Mesendoderm (in vitro differentiated cells): ENCODE results near the gene YKT6.

Experiments used
- DNase-seq: peaks from one replicate; pipeline ENCODE4 v3.0.0; 2013
- H2AK5ac ChIP-seq: 2 replicates; pipeline ENCODE4 v1.6.1; 2013; ENCODE audit warnings: low read length, inconsistent platforms
- H2BK120ac ChIP-seq: 2 replicates; pipeline ENCODE4 v1.6.1; 2013; ENCODE audit warnings: low read depth, mild to moderate bottlenecking, low read length, moderate library complexity, mixed read lengths
- H2BK15ac ChIP-seq: replicated peaks from 2 replicates; pipeline ENCODE4 v1.6.1; 2013; ENCODE audit warnings: low read depth, mild to moderate bottlenecking, moderate library complexity
- H2BK5ac ChIP-seq: 2 replicates; pipeline ENCODE4 v1.6.1; 2013; ENCODE audit warnings: low read length, inconsistent platforms
- H3K18ac ChIP-seq: 2 replicates; pipeline ENCODE4 v1.6.1; 2013; ENCODE audit warnings: mild to moderate bottlenecking, low read length, mixed read lengths
- H3K23ac ChIP-seq: one replicate; pipeline ENCODE4 v1.6.1; 2013; ENCODE audit warnings: low read length
- H3K27ac ChIP-seq: 2 replicates; pipeline ENCODE4 v1.5.1; 2013; ENCODE audit warnings: low read depth, mild to moderate bottlenecking, inconsistent platforms, low read length, moderate library complexity
- H3K27me3 ChIP-seq: 2 replicates; pipeline ENCODE4 v1.6.1; 2013; ENCODE audit warnings: low read length, control low read depth, mild to moderate bottlenecking, inconsistent platforms; ENCODE audit not compliant: insufficient read depth, poor library complexity
- H3K36me3 ChIP-seq: 2 replicates; pipeline ENCODE4 v1.6.1; 2013; ENCODE audit warnings: low read length, inconsistent platforms; ENCODE audit not compliant: control insufficient read depth, insufficient read depth
- H3K4ac ChIP-seq: one replicate; pipeline ENCODE4 v1.6.1; 2013; ENCODE audit warnings: low read depth, mild to moderate bottlenecking, low read length, moderate library complexity
- H3K4me1 ChIP-seq: 2 replicates; pipeline ENCODE4 v1.6.1; 2013; ENCODE audit warnings: low read depth, low read length, inconsistent platforms; ENCODE audit not compliant: control insufficient read depth
- H3K4me2 ChIP-seq: 2 replicates; pipeline ENCODE4 v1.6.1; 2013; ENCODE audit warnings: low read length
- H3K4me3 ChIP-seq: 2 replicates; pipeline ENCODE4 v1.5.1; 2013; ENCODE audit warnings: mild to moderate bottlenecking, low read length
- H3K56ac ChIP-seq: one replicate; pipeline ENCODE4 v1.6.1; 2013; ENCODE audit warnings: low read length
- H3K79me1 ChIP-seq: 2 replicates; pipeline ENCODE4 v1.6.1; 2013; ENCODE audit warnings: low read length, inconsistent platforms
- H3K79me2 ChIP-seq: 2 replicates; pipeline ENCODE4 v1.6.1; 2013; ENCODE audit warnings: mild to moderate bottlenecking, low read length; ENCODE audit not compliant: control insufficient read depth, insufficient read depth
- H3K9ac ChIP-seq: 2 replicates; pipeline ENCODE4 v1.6.1; 2013; ENCODE audit warnings: low read length, inconsistent platforms
- H4K5ac ChIP-seq: one replicate; pipeline ENCODE4 v1.6.1; 2013; ENCODE audit warnings: low read length
- H4K8ac ChIP-seq: one replicate; pipeline ENCODE4 v1.6.1; 2013; ENCODE audit warnings: low read depth, mild to moderate bottlenecking, control low read depth, low read length, moderate library complexity
- WGBS: extraction: QIAGEN DNeasy Blood & Tissue Kit; methylation state at CpG from one replicate; pipeline ENCODE4 v1.1.7; 2013; ENCODE audit warnings: low lambda C conversion rate, missing lambda C conversion rate; ENCODE audit not compliant: insufficient coverage; ENCODE audit errors: extremely low coverage; 5-methylcytosine and 5-hydroxymethylcytosine counted together

Gene YKT6

GRCh38 chr7:44232901-44233715, 32.3 kb downstream of the YKT6 start:
- H3K4me2 ChIP-seq: no peak overlapping the region
- no peak overlapping the region for H3K9ac ChIP-seq
- no CpG with 5 or more reads among the region's 22 CpGs for WGBS
- H3K36me3 ChIP-seq: no peaks in the 10 kb centered on the region
- no peak overlapping the region for H2BK15ac ChIP-seq
- no peak overlapping the region for H3K23ac ChIP-seq
- H3K79me1 ChIP-seq: no peaks in the 10 kb centered on the region
- H3K4ac ChIP-seq: no peak overlapping the region
- no peak overlapping the region for H2BK120ac ChIP-seq
- no peak overlapping the region for H3K27ac ChIP-seq
- H3K79me2 ChIP-seq: no peaks in the 10 kb centered on the region
- no peaks in the 10 kb centered on the region for H3K27me3 ChIP-seq
- no peak for DNase-seq
- no peak overlapping the region for H3K18ac ChIP-seq
- no peak overlapping the region for H2AK5ac ChIP-seq
- H4K5ac ChIP-seq: no peak overlapping the region
- no peak overlapping the region for H3K4me3 ChIP-seq
- H4K8ac ChIP-seq: no peak overlapping the region
- no peaks in the 10 kb centered on the region for H3K4me1 ChIP-seq
- no peak overlapping the region for H2BK5ac ChIP-seq
- H3K56ac ChIP-seq: no peak overlapping the region

DNA sequence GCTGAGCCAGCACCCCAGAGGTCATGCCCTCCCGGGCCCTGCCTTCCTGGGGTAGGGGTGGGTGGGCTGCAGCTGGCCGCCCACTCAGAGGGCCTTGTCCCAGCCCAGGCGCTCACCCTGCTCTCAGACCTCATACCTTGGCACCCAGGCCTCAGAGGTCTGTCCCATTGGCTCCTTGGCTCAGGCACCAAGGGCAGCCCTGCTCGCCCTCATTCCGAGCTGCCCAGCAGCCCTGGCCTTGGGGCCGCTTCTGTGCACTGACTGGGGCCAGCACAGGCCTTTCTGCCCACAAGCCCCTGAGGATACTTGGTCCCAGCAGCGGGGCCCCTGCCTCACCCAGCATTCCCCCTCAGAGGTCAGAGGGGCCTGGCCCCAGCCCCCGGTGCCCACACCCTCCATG, 34.3 kb downstream of the YKT6 start:
- DNase-seq: no peak
- WGBS: no CpG with 5 or more reads among the region's 8 CpGs

DNA sequence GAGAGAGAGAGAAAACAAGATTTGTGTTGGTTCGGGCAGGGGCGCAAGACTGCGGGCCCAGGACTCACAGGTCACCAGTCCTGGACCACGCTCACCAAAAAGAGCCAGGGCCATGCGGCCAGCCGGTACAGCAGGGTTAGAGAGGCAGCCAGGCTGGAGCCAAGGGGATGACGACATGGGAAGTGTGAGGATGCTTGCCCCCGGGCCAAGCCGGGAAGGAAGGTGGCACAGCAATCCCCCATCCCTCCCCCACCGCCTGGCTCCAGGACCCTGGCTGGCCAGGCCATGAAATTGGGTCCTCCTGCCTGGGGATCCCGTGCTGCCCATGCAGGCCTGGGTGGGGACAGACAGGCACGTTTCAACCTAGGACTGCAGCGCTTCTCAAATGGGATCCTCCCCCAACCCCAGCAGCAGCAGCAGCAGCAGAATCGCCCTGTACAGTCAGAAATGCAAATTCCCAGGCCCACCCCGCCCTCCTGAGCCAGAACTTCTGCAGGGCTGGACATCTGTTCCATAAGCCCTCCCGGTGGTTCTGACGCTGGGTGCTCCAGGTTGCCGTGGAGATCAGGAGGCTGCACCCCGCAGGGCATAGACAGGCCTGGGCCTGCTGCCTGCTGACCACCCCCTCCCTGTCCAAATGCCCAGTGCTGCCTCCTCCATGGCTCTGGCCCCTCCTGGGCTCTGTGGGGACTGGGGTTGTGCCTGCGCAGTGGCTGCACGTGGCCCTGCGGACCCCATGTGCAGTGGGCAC, 35.0 kb downstream of the YKT6 start:
- Histone ChIP-seq H3K4me2 (no peak overlapping the region), H3K23ac (no peak overlapping the region), H3K4me3 (no peak overlapping the region), H3K9ac (no peak overlapping the region), H3K56ac (no peak overlapping the region), H3K36me3 (no peaks in the 10 kb centered on the region), H3K27me3 (no peaks in the 10 kb centered on the region), H3K79me1 (no peaks in the 10 kb centered on the region), H2AK5ac (no peak overlapping the region), H4K8ac (no peak overlapping the region), H3K27ac (no peak overlapping the region), H4K5ac (no peak overlapping the region), H3K18ac (no peak overlapping the region), H2BK5ac (no peak overlapping the region), H3K4ac (no peak overlapping the region), H2BK15ac (no peak overlapping the region), H2BK120ac (no peak overlapping the region), H3K79me2 (no peaks in the 10 kb centered on the region), H3K4me1 (no peaks in the 10 kb centered on the region)
- no peak for DNase-seq
- WGBS: no CpG with 5 or more reads among the region's 22 CpGs

More for the DNA sequence above, 34.3 kb downstream of the YKT6 start:
- no peak overlapping the region for H4K5ac ChIP-seq
- H3K36me3 ChIP-seq: no peaks in the 10 kb centered on the region
- H3K4ac ChIP-seq: no peak overlapping the region
- H3K27me3 ChIP-seq: no peaks in the 10 kb centered on the region
- no peak overlapping the region for H3K56ac ChIP-seq
- no peak overlapping the region for H3K4me2 ChIP-seq
- H3K9ac ChIP-seq: no peak overlapping the region
- no peak overlapping the region for H2BK120ac ChIP-seq
- no peak overlapping the region for H3K23ac ChIP-seq
- no peaks in the 10 kb centered on the region for H3K4me1 ChIP-seq
- no peak overlapping the region for H2BK15ac ChIP-seq
- no peaks in the 10 kb centered on the region for H3K79me1 ChIP-seq
- no peak overlapping the region for H3K27ac ChIP-seq
- H3K4me3 ChIP-seq: no peak overlapping the region
- no peak overlapping the region for H4K8ac ChIP-seq
- no peak overlapping the region for H2BK5ac ChIP-seq
- no peak overlapping the region for H2AK5ac ChIP-seq
- H3K18ac ChIP-seq: no peak overlapping the region
- no peaks in the 10 kb centered on the region for H3K79me2 ChIP-seq

DNA sequence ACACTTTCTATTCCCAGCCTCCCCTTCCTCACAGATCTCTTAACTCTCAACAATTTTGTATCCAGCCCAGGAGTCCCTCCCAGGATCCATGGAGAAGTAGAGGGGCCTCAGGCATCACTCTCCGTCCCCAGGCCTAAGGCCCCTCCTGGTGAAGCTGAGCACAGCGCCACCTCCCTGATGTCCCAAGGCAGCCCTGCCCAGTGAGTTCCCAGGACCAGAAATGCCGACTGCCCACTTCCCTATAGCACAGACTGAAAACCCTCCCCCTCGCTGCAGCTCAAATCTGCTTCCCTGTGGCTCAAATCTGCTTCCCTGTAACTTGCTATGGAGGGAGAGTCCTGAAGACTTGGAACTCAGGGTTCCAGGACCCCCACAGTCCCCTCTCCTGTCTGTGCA, 35.6 kb downstream of the YKT6 start:
- Histone ChIP-seq H3K9ac (no peak overlapping the region), H3K56ac (no peak overlapping the region), H3K27ac (no peak overlapping the region), H2BK15ac (no peak overlapping the region), H3K36me3 (no peaks in the 10 kb centered on the region), H3K4me1 (no peaks in the 10 kb centered on the region), H4K8ac (no peak overlapping the region), H3K4me3 (no peak overlapping the region), H4K5ac (no peak overlapping the region), H2AK5ac (no peak overlapping the region), H3K79me2 (no peaks in the 10 kb centered on the region), H2BK120ac (no peak overlapping the region), H3K4ac (no peak overlapping the region), H3K18ac (no peak overlapping the region), H3K27me3 (no peaks in the 10 kb centered on the region), H3K79me1 (no peaks in the 10 kb centered on the region), H3K4me2 (no peak overlapping the region), H2BK5ac (no peak overlapping the region), H3K23ac (no peak overlapping the region)
- DNase-seq: peak; percentile 45
- no CpG with 5 or more reads among the region's 4 CpGs for WGBS

- H4K8ac ChIP-seq: no peak overlapping the region
- H3K79me2 ChIP-seq: no peaks in the 10 kb centered on the region
- no peak overlapping the region for H3K4ac ChIP-seq
- H3K56ac ChIP-seq: no peak overlapping the region
- H3K27ac ChIP-seq: no peak overlapping the region
- H3K4me2 ChIP-seq: no peak overlapping the region
- H3K9ac ChIP-seq: no peak overlapping the region
- H2AK5ac ChIP-seq: no peak overlapping the region
- no peak overlapping the region for H2BK120ac ChIP-seq
- no peak overlapping the region for H3K4me3 ChIP-seq
- DNase-seq: no peak
- H3K36me3 ChIP-seq: no peaks in the 10 kb centered on the region
- no peak overlapping the region for H3K18ac ChIP-seq
- no peak overlapping the region for H2BK15ac ChIP-seq
- H3K79me1 ChIP-seq: no peaks in the 10 kb centered on the region
- H3K27me3 ChIP-seq: no peaks in the 10 kb centered on the region
- H2BK5ac ChIP-seq: no peak overlapping the region
- WGBS: no CpG with 5 or more reads among the region's 10 CpGs
- no peaks in the 10 kb centered on the region for H3K4me1 ChIP-seq
- H4K5ac ChIP-seq: no peak overlapping the region
- no peak overlapping the region for H3K23ac ChIP-seq
These were observed 36.9 kb downstream of the YKT6 start for GRCh38 chr7:44237696-44238095.
